C4-2B (cell line): ENCODE data around the gene OSBPL5.

Source experiments
- H3K27ac ChIP-seq: fragments of 450-650 bp; 2 replicates; pipeline ENCODE4 v1.5.1; 2017
- CTCF ChIP-seq: fragments of 450-650 bp; conservative IDR thresholded peaks from 2 replicates; pipeline ENCODE4 v1.5.1; 2017; ENCODE audit warnings: mild to moderate bottlenecking
- ZFX ChIP-seq: fragments of 450-650 bp; IDR thresholded peaks from 2 replicates; pipeline ENCODE4 v1.6.1; 2017

OSBPL5 gene

GRCh38 chr11:3154001-3154599 is 11.0 kb downstream of the OSBPL5 start:
- H3K27ac ChIP-seq, result no peak overlapping the region
- no peak for TF ChIP-seq CTCF
- TF ChIP-seq ZFX, result no peak

- no peak overlapping the region for H3K27ac ChIP-seq
- TF ChIP-seq ZFX (no peak), CTCF (no peak)
Measured at GRCh38 chr11:3153291-3153861, 11.7 kb downstream of the OSBPL5 start.

GRCh38 chr11:3152471-3153110 is 12.5 kb downstream of the OSBPL5 start:
- H3K27ac ChIP-seq, result no peak overlapping the region
- no peak for TF ChIP-seq ZFX
- TF ChIP-seq CTCF, result no peak

GRCh38 chr11:3150726-3151125 is 14.4 kb downstream of the OSBPL5 start:
- no peak overlapping the region for H3K27ac ChIP-seq
- no peak for TF ChIP-seq CTCF
- TF ChIP-seq ZFX, result no peak

GRCh38 chr11:3149852-3150188 is 15.3 kb downstream of the OSBPL5 start:
- TF ChIP-seq CTCF (no peak), ZFX (no peak)
- no peak overlapping the region for H3K27ac ChIP-seq

GRCh38 chr11:3148990-3149851 is 15.9 kb downstream of the OSBPL5 start:
- TF ChIP-seq CTCF, result no peak
- TF ChIP-seq ZFX, result no peak
- no peak overlapping the region for H3K27ac ChIP-seq
